ENCODE data around the gene FAM118B. TPM values are rescaled to one million over a fixed set of nuclear protein-coding genes. Genes with fewer than 3 reads are reported as not detected.

The FAM118B gene
- total and polyA plus RNA-seq, 4 donors = 25.8 to 40.4 (median 33.7) TPM

DNA sequence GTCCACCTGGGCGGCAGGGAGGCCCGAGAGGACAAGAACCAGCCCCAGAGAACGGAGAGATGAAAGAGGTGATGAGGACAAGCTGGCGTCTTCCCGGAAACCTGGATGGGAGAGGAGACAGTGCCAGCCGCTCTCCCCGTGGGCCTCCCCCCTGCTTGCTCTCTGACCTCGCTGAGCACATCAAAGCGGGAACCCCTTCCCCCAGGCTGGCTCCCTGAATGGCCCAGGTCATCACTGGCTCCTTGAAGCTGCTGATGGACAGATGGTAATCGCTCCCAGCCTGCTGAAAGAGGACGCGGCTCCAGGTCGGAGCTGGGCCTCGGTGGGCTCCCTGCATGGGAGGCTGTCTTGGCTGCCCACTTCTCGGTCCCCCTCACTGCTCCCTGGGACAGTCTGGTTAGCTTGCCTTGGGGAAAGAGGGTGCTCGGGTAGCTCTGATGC lies 18.5 kb upstream of the FAM118B start:
- no peaks in the 10 kb centered on the region for H3K9me3 ChIP-seq (ENCODE audit: control insufficient read depth, insufficient read depth, low read length)
- H3K27me3 ChIP-seq (ENCODE audit: control insufficient read depth, insufficient read depth, low read length) = no peaks in the 10 kb centered on the region
- H3K4me1 ChIP-seq (ENCODE audit: control insufficient read depth, insufficient read depth, low read length) = no peaks in the 10 kb centered on the region
- peaks cover 63% of the 10 kb centered on the region for H3K36me3 ChIP-seq (ENCODE audit: control insufficient read depth, insufficient read depth, low read length)
- no peak overlapping the region for H3K4me3 ChIP-seq (ENCODE audit: low read depth, low read length)
- no peak overlapping the region for H3K27ac ChIP-seq (ENCODE audit: low read depth, low read length)
- 66% methylated on average over 11 of the region's 16 CpGs for WGBS (ENCODE audit: insufficient coverage)
- no peak for DNase-seq (ENCODE audit: low read depth in 4 of 6, low spot score in 6 of 6)

DNA sequence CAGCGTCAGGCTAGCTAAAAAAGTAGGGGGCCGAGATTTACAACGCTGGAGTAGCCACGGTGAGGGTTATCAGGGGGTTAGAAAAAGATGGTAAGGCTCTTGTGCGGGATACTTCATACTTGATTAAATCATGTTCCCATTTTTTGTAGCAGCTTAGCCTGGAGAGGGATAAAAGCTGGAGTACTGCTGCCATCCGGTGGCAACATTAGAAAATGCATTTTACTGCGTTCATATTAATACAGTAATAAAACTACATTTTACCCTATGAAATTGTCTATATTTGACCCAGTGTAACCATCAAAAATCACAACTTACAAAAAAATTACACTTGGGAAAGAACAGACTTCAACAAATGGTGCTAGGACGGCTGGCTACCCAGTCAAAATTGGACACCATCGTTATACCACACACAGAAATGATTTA lies 17.4 kb upstream of the FAM118B start:
- 46% methylated on average over 3 of the region's 9 CpGs for WGBS (ENCODE audit: insufficient coverage)

DNA sequence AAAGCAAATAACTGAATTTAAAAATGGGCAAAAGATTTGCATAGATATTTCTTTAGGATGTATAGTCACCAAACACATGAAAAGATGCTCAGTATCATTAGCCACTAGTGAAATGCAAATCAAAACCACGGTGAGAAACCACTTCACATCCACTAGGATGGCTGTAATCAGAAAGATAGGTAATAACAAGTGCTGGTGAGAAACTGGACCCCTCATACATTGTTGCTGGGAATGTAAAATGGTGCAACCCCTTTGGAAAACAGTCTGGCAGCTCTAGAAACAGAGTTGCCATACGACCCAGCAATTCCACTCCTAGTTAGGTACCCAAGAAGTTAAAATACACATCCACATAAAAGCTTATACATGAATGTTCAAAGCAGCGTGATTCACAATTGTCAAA lies 16.5 kb upstream of the FAM118B start:
- WGBS (ENCODE audit: insufficient coverage) = no CpG with 5 or more reads among the region's 3 CpGs
- Histone ChIP-seq H3K4me1 (ENCODE audit: control insufficient read depth, insufficient read depth, low read length) (no peaks in the 10 kb centered on the region), H3K27ac (ENCODE audit: low read depth, low read length) (no peak overlapping the region), H3K9me3 (ENCODE audit: control insufficient read depth, insufficient read depth, low read length) (no peaks in the 10 kb centered on the region), H3K36me3 (ENCODE audit: control insufficient read depth, insufficient read depth, low read length) (peaks cover 63% of the 10 kb centered on the region), H3K4me3 (ENCODE audit: low read depth, low read length) (no peak overlapping the region), H3K27me3 (ENCODE audit: control insufficient read depth, insufficient read depth, low read length) (no peaks in the 10 kb centered on the region)
- DNase-seq (ENCODE audit: low read depth in 4 of 6, low spot score in 6 of 6) = no peak

More for the DNA sequence above, 17.4 kb upstream of the FAM118B start:
- Histone ChIP-seq H3K36me3 (ENCODE audit: control insufficient read depth, insufficient read depth, low read length) (peaks cover 65% of the 10 kb centered on the region), H3K4me3 (ENCODE audit: low read depth, low read length) (no peak overlapping the region), H3K9me3 (ENCODE audit: control insufficient read depth, insufficient read depth, low read length) (no peaks in the 10 kb centered on the region), H3K4me1 (ENCODE audit: control insufficient read depth, insufficient read depth, low read length) (no peaks in the 10 kb centered on the region), H3K27ac (ENCODE audit: low read depth, low read length) (no peak overlapping the region), H3K27me3 (ENCODE audit: control insufficient read depth, insufficient read depth, low read length) (no peaks in the 10 kb centered on the region)
- peak in 5 of 6 donors; percentile 27 to 85 (median 35) for DNase-seq (ENCODE audit: low read depth in 4 of 6, low spot score in 6 of 6)

DNA sequence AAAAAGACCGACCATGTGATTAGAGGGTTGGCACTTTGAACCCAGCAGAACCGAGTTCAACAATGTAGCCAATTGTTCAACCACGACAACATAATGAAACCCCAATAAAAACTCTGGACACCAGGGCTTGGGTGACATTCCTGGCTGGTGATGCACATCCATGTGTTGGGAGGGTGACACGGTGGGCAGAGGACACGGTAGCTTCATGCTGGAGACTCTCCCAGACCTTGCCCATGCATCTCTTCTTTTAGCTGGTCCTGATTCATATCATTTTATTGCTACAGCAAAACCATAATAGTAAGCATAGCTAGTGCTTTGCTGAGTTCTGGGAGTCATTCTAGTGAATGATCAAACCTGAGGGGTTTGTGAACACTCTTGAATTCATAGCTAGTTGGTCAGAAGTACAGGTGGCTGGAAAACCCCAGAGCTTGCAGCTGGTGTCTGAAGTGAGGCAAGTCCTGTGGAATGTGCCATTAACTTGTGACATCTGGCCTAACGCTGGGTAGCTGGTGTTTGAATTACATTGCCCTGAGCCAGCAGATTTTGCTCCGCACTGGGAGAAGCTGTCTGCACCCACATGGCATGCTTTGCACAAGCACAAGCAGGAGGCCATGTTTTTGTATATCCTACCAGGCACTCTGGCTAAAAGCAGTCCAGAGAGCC lies 14.2 kb upstream of the FAM118B start:
- no peak overlapping the region for H3K27ac ChIP-seq (ENCODE audit: low read depth, low read length)
- no peak overlapping the region for H3K4me3 ChIP-seq (ENCODE audit: low read depth, low read length)
- H3K9me3 ChIP-seq (ENCODE audit: control insufficient read depth, insufficient read depth, low read length) = no peaks in the 10 kb centered on the region
- peaks cover 60% of the 10 kb centered on the region for H3K36me3 ChIP-seq (ENCODE audit: control insufficient read depth, insufficient read depth, low read length)
- H3K27me3 ChIP-seq (ENCODE audit: control insufficient read depth, insufficient read depth, low read length) = no peaks in the 10 kb centered on the region
- no peaks in the 10 kb centered on the region for H3K4me1 ChIP-seq (ENCODE audit: control insufficient read depth, insufficient read depth, low read length)
- WGBS (ENCODE audit: insufficient coverage) = 90% methylated on average over 4 of the region's 7 CpGs
- DNase-seq (ENCODE audit: low read depth in 4 of 6, low spot score in 6 of 6) = no peak

DNA sequence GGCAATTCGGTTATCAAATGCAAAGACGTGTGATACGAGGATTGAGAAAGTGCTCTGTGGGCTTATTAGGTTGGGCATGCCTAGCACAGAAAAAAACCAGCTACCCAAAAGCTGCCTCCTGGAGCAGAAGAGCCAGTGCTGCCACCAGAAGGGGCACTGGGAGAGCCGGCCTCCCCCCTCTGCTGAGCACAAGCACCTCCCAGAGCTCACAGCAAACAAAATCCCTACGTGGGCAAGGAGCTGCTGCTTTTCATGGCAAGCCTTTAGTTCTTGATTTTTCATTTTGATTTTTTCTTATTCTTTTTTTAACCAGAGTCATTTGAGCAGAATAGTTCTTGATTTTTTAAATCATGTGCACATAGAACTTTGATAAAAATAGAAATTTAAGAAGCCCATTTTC lies 12.9 kb upstream of the FAM118B start:
- Histone ChIP-seq H3K4me3 (ENCODE audit: low read depth, low read length) (no peak overlapping the region), H3K27ac (ENCODE audit: low read depth, low read length) (no peak overlapping the region), H3K9me3 (ENCODE audit: control insufficient read depth, insufficient read depth, low read length) (no peaks in the 10 kb centered on the region), H3K27me3 (ENCODE audit: control insufficient read depth, insufficient read depth, low read length) (no peaks in the 10 kb centered on the region), H3K4me1 (ENCODE audit: control insufficient read depth, insufficient read depth, low read length) (no peaks in the 10 kb centered on the region), H3K36me3 (ENCODE audit: control insufficient read depth, insufficient read depth, low read length) (peaks cover 60% of the 10 kb centered on the region)
- no peak for DNase-seq (ENCODE audit: low read depth in 4 of 6, low spot score in 6 of 6)
- 100% methylated on average over 1 of the region's 5 CpGs for WGBS (ENCODE audit: insufficient coverage)

DNA sequence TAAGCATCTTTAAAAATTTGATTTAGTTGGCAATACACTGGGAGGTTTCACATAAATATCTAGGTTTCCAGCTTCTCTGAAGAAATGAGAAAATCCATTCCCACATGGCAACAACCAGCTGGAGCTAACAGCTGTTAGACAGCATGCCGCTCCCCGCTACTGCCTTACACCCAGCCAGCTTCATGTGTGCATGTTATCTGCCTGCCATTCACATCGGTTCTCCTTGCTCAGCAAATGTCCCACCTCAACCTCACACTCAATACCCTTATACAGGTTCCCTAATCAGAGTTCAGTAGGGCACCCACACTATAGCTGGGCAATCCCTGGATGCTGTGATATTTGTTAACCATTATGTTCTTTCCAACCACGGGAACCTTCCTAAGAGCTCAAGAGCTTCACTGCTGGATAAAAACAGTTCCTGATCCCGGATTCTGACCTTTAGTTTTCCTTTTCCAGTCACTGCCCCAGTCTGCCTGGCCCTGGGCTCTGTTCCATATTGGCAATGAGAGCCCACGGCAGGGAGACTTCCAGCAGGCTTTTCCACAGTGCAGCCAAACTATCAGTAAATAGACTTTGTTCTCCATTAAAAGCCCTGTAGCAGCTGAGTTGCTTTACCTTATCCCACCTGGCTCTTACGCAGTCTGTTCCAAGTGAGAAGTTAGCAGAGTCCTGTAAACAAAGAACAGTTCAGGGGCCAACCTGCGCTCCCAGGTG lies 8.8 kb upstream of the FAM118B start:
- Histone ChIP-seq H3K27me3 (ENCODE audit: control insufficient read depth, insufficient read depth, low read length) (no peaks in the 10 kb centered on the region), H3K9me3 (ENCODE audit: control insufficient read depth, insufficient read depth, low read length) (no peaks in the 10 kb centered on the region), H3K36me3 (ENCODE audit: control insufficient read depth, insufficient read depth, low read length) (peaks cover 57% of the 10 kb centered on the region), H3K27ac (ENCODE audit: low read depth, low read length) (no peak overlapping the region), H3K4me1 (ENCODE audit: control insufficient read depth, insufficient read depth, low read length) (no peaks in the 10 kb centered on the region), H3K4me3 (ENCODE audit: low read depth, low read length) (no peak overlapping the region)
- peak in 2 of 6 donors; percentile 23 to 49 for DNase-seq (ENCODE audit: low read depth in 4 of 6, low spot score in 6 of 6)
- WGBS (ENCODE audit: insufficient coverage) = 72% methylated on average over 8 of the region's 8 CpGs

DNA sequence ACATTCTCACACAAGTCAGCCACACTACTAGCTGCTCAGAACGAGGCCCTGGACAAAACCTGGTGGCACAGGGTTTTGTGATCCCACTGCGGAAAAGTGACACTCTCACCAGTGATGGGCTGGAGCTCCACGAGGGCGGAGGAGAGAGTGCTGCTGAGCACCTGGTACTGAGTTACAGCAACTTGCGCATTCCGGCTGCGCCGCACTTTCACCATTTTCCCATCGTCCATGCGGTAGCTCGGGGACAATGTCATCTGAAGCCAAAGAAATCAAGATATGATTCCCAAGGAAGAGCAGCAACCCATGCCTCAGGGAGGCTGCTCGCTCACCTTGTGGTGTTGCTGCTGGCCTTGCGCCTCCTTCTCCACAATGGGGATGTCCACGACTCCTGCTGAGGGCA lies 6.2 kb upstream of the FAM118B start:
- Histone ChIP-seq H3K4me3 (ENCODE audit: low read depth, low read length) (no peak overlapping the region), H3K4me1 (ENCODE audit: control insufficient read depth, insufficient read depth, low read length) (no peaks in the 10 kb centered on the region), H3K27me3 (ENCODE audit: control insufficient read depth, insufficient read depth, low read length) (no peaks in the 10 kb centered on the region), H3K9me3 (ENCODE audit: control insufficient read depth, insufficient read depth, low read length) (no peaks in the 10 kb centered on the region), H3K36me3 (ENCODE audit: control insufficient read depth, insufficient read depth, low read length) (peaks cover 41% of the 10 kb centered on the region), H3K27ac (ENCODE audit: low read depth, low read length) (no peak overlapping the region)
- 96% methylated on average over 14 of the region's 14 CpGs for whole genome bisulfite sequencing (ENCODE audit: insufficient coverage)
- no peak for DNase-seq (ENCODE audit: low read depth in 4 of 6, low spot score in 6 of 6)

DNA sequence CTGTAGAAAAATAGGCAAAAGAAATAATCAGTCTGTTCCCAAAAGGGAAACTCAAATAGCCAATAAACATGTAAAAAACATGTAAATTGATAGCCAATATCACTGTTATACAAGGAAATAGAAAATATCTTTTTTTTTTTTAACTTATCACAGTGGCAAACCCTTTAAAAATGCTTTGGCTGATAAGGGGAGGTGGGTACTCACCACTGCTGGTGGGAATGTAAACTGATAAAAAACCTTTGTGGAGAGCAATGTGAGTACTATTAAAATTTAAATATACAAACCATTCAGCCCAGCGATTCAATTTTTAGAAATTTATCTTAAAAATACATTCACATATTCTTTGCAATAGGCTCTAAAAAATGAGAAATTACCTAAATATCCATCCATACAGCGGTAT lies 3.7 kb upstream of the FAM118B start:
- no peak overlapping the region for H3K27ac ChIP-seq (ENCODE audit: low read depth, low read length)
- H3K36me3 ChIP-seq (ENCODE audit: control insufficient read depth, insufficient read depth, low read length) = peaks cover 25% of the 10 kb centered on the region
- H3K9me3 ChIP-seq (ENCODE audit: control insufficient read depth, insufficient read depth, low read length) = no peaks in the 10 kb centered on the region
- peaks cover 9% of the 10 kb centered on the region for H3K4me1 ChIP-seq (ENCODE audit: control insufficient read depth, insufficient read depth, low read length)
- no CpG with 5 or more reads among the region's 2 CpGs for WGBS (ENCODE audit: insufficient coverage)
- no peaks in the 10 kb centered on the region for H3K27me3 ChIP-seq (ENCODE audit: control insufficient read depth, insufficient read depth, low read length)
- no peak overlapping the region for H3K4me3 ChIP-seq (ENCODE audit: low read depth, low read length)
- no peak for DNase-seq (ENCODE audit: low read depth in 4 of 6, low spot score in 6 of 6)

DNA sequence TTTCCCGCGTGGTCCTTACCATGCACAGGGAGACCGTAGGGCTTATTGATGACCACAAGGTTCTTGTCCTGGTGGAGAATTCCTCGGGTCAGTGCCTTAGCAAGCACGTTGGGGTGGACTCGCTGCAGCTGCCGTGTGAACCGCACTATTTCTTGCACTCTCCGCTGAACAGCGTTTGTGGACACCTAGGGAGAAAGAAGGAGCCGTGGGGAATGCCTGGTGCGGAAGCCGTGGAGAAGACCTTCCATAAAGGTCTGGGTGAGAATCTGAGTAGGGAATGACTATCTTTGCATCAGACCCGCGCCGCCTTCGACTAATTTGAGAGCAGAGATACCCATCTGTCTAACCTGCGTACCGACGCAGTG lies 729 bp upstream of the FAM118B start:
- Histone ChIP-seq H3K27me3 (ENCODE audit: control insufficient read depth, insufficient read depth, low read length) (no peaks in the 10 kb centered on the region), H3K27ac (ENCODE audit: low read depth, low read length) (no peak overlapping the region), H3K4me3 (ENCODE audit: low read depth, low read length) (peak overlapping the region; percentile 100), H3K9me3 (ENCODE audit: control insufficient read depth, insufficient read depth, low read length) (no peaks in the 10 kb centered on the region), H3K4me1 (ENCODE audit: control insufficient read depth, insufficient read depth, low read length) (peaks cover 9% of the 10 kb centered on the region), H3K36me3 (ENCODE audit: control insufficient read depth, insufficient read depth, low read length) (peaks cover 10% of the 10 kb centered on the region)
- DNase-seq (ENCODE audit: low read depth in 4 of 6, low spot score in 6 of 6) = no peak
- WGBS (ENCODE audit: insufficient coverage) = 1% methylated on average over 20 of the region's 20 CpGs

Measured in spinal cord (tissue), 10 donors.